A549 (cell line): ENCODE results near the gene DCN. TPM values are rescaled to one million over a fixed set of nuclear protein-coding genes. Genes with fewer than 3 reads are reported as not detected.

Source experiments
- ATAC-seq, 2 experiments: fragments of 200-7000 bp in 1 of 2; fragments of >200 bp in 1 of 2; cut with Nextera tagmentation in 1 of 2; cut with Tn5 transposase in 1 of 2; 3 replicates each; pipeline versions ENCODE4 v1.8.0 to v1.9.1; 2018 to 2020; ENCODE audit warnings: mild to moderate bottlenecking in 1 of 2, moderate library complexity in 1 of 2
- CTCF ChIA-PET: fragments of 300-600 bp; sonication (Branson Sonifier 250); formaldehyde crosslinking; extraction: SDS; loops from one replicate; lab custom pipeline; 2021; ENCODE audit warnings: antibody characterized with exemption, inconsistent platforms; lab: Yijun Ruan, JAX
- POLR2A ChIA-PET: fragments of 350-600 bp; formaldehyde crosslinking; extraction: SDS; loops from one replicate; lab custom pipeline; 2021; ENCODE audit warnings: antibody characterized with exemption, inconsistent platforms; lab: Yijun Ruan, JAX
- DNase-seq, 2 experiments: peaks; one replicate each; pipeline versions ENCODE4 v3.0.0 to v3.0.0-alpha.2; 2011 to 2016; ENCODE audit warnings: low read depth in 1 of 2, low spot score in 1 of 2
- FAIRE-seq: peaks from 2 replicates; lab custom pipeline; 2011; peaks lifted over from hg19 to GRCh38; lab: Jason Lieb, UNC
- H3K27ac ChIP-seq, 2 experiments: fragments of >200 bp; sonication (Bioruptor Twin); formaldehyde crosslinking; 3 replicates each; pipeline ENCODE4 v1.5.1; 2016 to 2017
- H3K4me1 ChIP-seq: fragments of >200 bp; sonication (Bioruptor Twin); formaldehyde crosslinking; 3 replicates; pipeline ENCODE4 v1.6.1; 2016
- H3K4me2 ChIP-seq: fragments of >200 bp; sonication (Bioruptor Twin); formaldehyde crosslinking; 3 replicates; pipeline ENCODE4 v1.6.1; 2016
- H3K4me3 ChIP-seq: fragments of >200 bp; sonication (Bioruptor Twin); formaldehyde crosslinking; 3 replicates; pipeline ENCODE4 v1.5.1; 2016
- H3K9me3 ChIP-seq: fragments of >200 bp; sonication (Bioruptor Twin); formaldehyde crosslinking; 3 replicates; pipeline ENCODE4 v1.6.1; 2016
- CBX2 ChIP-seq: fragments of 200-600 bp; sonication (generic); IDR thresholded peaks from 2 replicates; pipeline ENCODE4 v1.6.1; 2016; ENCODE audit warnings: low read depth, mild to moderate bottlenecking, borderline replicate concordance
- CEBPB ChIP-seq, 2 experiments: fragments of >200 bp in 1 of 2; sonication (Bioruptor Twin) in 1 of 2; formaldehyde crosslinking in 1 of 2; IDR thresholded peaks; 2 replicates each; pipeline ENCODE4 v1.6.1; 2012 to 2016
- CHD2 ChIP-seq: fragments of 150-350 bp; IDR thresholded peaks from 2 replicates; pipeline ENCODE4 v1.6.1; 2014; ENCODE audit warnings: low read length; ENCODE audit not compliant: partially characterized antibody
- CHD4 ChIP-seq: fragments of 200-600 bp; sonication (generic); IDR thresholded peaks from 2 replicates; pipeline ENCODE4 v1.6.1; 2016; ENCODE audit warnings: antibody characterized with exemption, mild to moderate bottlenecking, borderline replicate concordance
- EP300 ChIP-seq, 2 experiments: fragments of >200 bp; sonication (Bioruptor Twin); formaldehyde crosslinking; IDR thresholded peaks; 2 replicates in 1 of 2; 3 replicates in 1 of 2; pipeline ENCODE4 v1.6.1; 2016 to 2017
- ESRRA ChIP-seq: fragments of 150-350 bp; IDR thresholded peaks from 2 replicates; pipeline ENCODE4 v1.6.1; 2014; ENCODE audit warnings: mild to moderate bottlenecking, low read length, borderline replicate concordance
- FOSB ChIP-seq: fragments of 250-450 bp; sonication (Bioruptor Pico); IDR thresholded peaks from 2 replicates; pipeline ENCODE4 v1.5.0; 2020; ENCODE audit warnings: mild to moderate bottlenecking, moderate library complexity
- GATA3 ChIP-seq: IDR thresholded peaks from 2 replicates; pipeline ENCODE4 v1.6.1; 2012; ENCODE audit warnings: borderline replicate concordance
- HDAC2 ChIP-seq: fragments of 200-600 bp; sonication (generic); IDR thresholded peaks from 2 replicates; pipeline ENCODE4 v1.6.1; 2016
- JUN ChIP-seq, 2 experiments: fragments of >200 bp; sonication (Bioruptor Twin); formaldehyde crosslinking; IDR thresholded peaks; 2 replicates in 1 of 2; 3 replicates in 1 of 2; pipeline ENCODE4 v1.6.1; 2016 to 2017
- KDM1A ChIP-seq: fragments of 200-600 bp; sonication (generic); IDR thresholded peaks from 2 replicates; pipeline ENCODE4 v1.6.1; 2016; ENCODE audit warnings: low read depth, mild to moderate bottlenecking
- KDM5A ChIP-seq: fragments of 200-600 bp; sonication (generic); IDR thresholded peaks from 2 replicates; pipeline ENCODE4 v1.6.1; 2016; ENCODE audit warnings: antibody characterized with exemption, mild to moderate bottlenecking
- NFE2L2 ChIP-seq: fragments of 150-350 bp; conservative IDR thresholded peaks from 2 replicates; pipeline ENCODE4 v1.6.1; 2014; ENCODE audit warnings: low read length
- PHF8 ChIP-seq: fragments of 200-600 bp; sonication (generic); IDR thresholded peaks from 2 replicates; pipeline ENCODE4 v1.6.1; 2016; ENCODE audit warnings: low read depth, mild to moderate bottlenecking, antibody characterized with exemption, moderate library complexity, borderline replicate concordance
- POLR2A ChIP-seq: IDR thresholded peaks from 2 replicates; pipeline ENCODE4 v1.6.1; 2012; ENCODE audit warnings: mild to moderate bottlenecking, low read length
- RCOR1 ChIP-seq: fragments of 150-350 bp; IDR thresholded peaks from 2 replicates; pipeline ENCODE4 v1.6.1; 2014; ENCODE audit warnings: antibody characterized with exemption, low read length, low read depth
- RNF2 ChIP-seq: fragments of 200-600 bp; sonication (generic); IDR thresholded peaks from 2 replicates; pipeline ENCODE4 v1.6.1; 2016; ENCODE audit warnings: low read depth, mild to moderate bottlenecking, antibody characterized with exemption, moderate library complexity, borderline replicate concordance
- SMC3 ChIP-seq: fragments of >200 bp; sonication (Bioruptor Twin); formaldehyde crosslinking; IDR thresholded peaks from 3 replicates; pipeline ENCODE4 v1.6.1; 2018; ENCODE audit warnings: inconsistent platforms
- TFCP2L1 ChIP-seq: fragments of 250-450 bp; sonication (Bioruptor Pico); IDR thresholded peaks from 2 replicates; pipeline ENCODE4 v1.5.0; 2021; ENCODE audit warnings: mild to moderate bottlenecking
- WGBS: methylation state at CpG from one replicate; pipeline ENCODE4 v1.1.6; 2017; ENCODE audit errors: missing lambda C conversion rate; 5-methylcytosine and 5-hydroxymethylcytosine counted together
- polyA plus RNA-seq, 4 experiments: library from polyadenylated mRNA; depleted of rRNA in 3 of 4; stranded (reverse); fragments of >200 nt; fragmentation: RNase III in 1 of 4; extraction: RNeasy Plus Mini Kit Qiagen cat#74134 plus additional on column Dnase treatment in 1 of 4; gene quantifications; 2 replicates in 3 of 4; 3 replicates in 1 of 4; pipeline ENCODE4 v1.2.3, GENCODE V29; 2011 to 2017
- TF ChIP-seq, protein P1 (sequence below): IDR thresholded peaks from 2 replicates; pipeline ENCODE4 v1.6.1; 2012
- TF ChIP-seq, protein P2 (sequence below): fragments of 200-600 bp; sonication (generic); IDR thresholded peaks from 2 replicates; pipeline ENCODE4 v1.6.1; 2016; ENCODE audit warnings: antibody characterized with exemption, mild to moderate bottlenecking, moderate library complexity
- TF ChIP-seq, protein P3 (sequence below): fragments of 250-450 bp; sonication (Bioruptor Pico); IDR thresholded peaks from 2 replicates; pipeline ENCODE4 v1.5.0; 2021; ENCODE audit warnings: mild to moderate bottlenecking, moderate library complexity, borderline replicate concordance
- TF ChIP-seq, protein P4 (sequence below): fragments of >200 bp; sonication (Bioruptor Twin); formaldehyde crosslinking; IDR thresholded peaks from 2 replicates; pipeline ENCODE4 v1.6.1; 2016
- TF ChIP-seq, protein P5 (sequence below): IDR thresholded peaks from 2 replicates; pipeline ENCODE4 v1.6.1; 2012
- TF ChIP-seq, protein P6 (sequence below): fragments of 150-350 bp; IDR thresholded peaks from 2 replicates; pipeline ENCODE4 v1.6.1; 2014; ENCODE audit warnings: low read depth, mild to moderate bottlenecking, low read length

The DCN gene
- polyA plus RNA-seq, 2 of the 4 experiments (the other 2 are of a cell fraction) = 1.0 TPM; not detected in 1

DNA sequence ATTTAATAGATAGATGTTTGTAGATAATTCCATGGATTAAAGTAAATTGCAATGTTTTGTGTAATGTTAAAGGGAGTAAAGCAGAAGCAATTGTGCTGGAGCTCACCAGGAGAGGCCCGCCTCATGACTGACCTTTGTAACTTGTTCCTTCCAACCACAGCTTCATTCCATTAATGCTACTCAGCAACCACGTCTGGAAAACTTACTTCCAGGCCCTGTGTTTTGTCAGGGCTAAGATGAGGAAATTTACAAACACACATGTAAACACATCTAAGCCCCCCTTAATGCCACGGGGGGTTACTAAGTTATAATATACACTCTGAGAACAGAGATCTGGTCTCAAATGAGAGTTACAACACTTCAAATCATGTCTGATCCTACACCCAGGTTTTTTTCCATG is 83.7 kb downstream of the DCN start:
- 1% methylated on average over 3 of the region's 3 CpGs for WGBS
- Histone ChIP-seq H3K27ac (no peak overlapping the region), H3K4me3 (no peak overlapping the region), H3K9me3 (no peaks in the 10 kb centered on the region; the same call in 2 of the 3 replicates), H3K4me1 (no peaks in the 10 kb centered on the region), H3K4me2 (no peak overlapping the region)
- ATAC-seq = peak in 1 of 2 experiments; percentile 72; a peak in 3 of 6 replicates
- POLR2A ChIA-PET = interaction anchor here (0.9 kb wide), 1 partner anchor 13 kb away, joined by 4 read pairs; no protein-coding TSS in a partner anchor
- CTCF ChIA-PET = no interaction called here
- TF ChIP-seq CBX2 (no peak), CEBPB (IDR thresholded peaks at IDR 0.05) (no peak), NFE2L2 (no peak), KDM5A (no peak), JUN (IDR thresholded peaks at IDR 0.05) (no peak), CHD4 (no peak), TFCP2L1 (CRISPR knock-in tag) (no peak), SMC3 (no peak)
- TF ChIP-seq, protein P1, sequence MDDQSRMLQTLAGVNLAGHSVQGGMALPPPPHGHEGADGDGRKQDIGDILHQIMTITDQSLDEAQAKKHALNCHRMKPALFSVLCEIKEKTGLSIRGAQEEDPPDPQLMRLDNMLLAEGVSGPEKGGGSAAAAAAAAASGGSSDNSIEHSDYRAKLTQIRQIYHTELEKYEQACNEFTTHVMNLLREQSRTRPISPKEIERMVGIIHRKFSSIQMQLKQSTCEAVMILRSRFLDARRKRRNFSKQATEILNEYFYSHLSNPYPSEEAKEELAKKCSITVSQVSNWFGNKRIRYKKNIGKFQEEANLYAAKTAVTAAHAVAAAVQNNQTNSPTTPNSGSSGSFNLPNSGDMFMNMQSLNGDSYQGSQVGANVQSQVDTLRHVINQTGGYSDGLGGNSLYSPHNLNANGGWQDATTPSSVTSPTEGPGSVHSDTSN = no peak
- TF ChIP-seq, protein P2, sequence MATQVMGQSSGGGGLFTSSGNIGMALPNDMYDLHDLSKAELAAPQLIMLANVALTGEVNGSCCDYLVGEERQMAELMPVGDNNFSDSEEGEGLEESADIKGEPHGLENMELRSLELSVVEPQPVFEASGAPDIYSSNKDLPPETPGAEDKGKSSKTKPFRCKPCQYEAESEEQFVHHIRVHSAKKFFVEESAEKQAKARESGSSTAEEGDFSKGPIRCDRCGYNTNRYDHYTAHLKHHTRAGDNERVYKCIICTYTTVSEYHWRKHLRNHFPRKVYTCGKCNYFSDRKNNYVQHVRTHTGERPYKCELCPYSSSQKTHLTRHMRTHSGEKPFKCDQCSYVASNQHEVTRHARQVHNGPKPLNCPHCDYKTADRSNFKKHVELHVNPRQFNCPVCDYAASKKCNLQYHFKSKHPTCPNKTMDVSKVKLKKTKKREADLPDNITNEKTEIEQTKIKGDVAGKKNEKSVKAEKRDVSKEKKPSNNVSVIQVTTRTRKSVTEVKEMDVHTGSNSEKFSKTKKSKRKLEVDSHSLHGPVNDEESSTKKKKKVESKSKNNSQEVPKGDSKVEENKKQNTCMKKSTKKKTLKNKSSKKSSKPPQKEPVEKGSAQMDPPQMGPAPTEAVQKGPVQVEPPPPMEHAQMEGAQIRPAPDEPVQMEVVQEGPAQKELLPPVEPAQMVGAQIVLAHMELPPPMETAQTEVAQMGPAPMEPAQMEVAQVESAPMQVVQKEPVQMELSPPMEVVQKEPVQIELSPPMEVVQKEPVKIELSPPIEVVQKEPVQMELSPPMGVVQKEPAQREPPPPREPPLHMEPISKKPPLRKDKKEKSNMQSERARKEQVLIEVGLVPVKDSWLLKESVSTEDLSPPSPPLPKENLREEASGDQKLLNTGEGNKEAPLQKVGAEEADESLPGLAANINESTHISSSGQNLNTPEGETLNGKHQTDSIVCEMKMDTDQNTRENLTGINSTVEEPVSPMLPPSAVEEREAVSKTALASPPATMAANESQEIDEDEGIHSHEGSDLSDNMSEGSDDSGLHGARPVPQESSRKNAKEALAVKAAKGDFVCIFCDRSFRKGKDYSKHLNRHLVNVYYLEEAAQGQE = no peak
- TF ChIP-seq, protein P3, sequence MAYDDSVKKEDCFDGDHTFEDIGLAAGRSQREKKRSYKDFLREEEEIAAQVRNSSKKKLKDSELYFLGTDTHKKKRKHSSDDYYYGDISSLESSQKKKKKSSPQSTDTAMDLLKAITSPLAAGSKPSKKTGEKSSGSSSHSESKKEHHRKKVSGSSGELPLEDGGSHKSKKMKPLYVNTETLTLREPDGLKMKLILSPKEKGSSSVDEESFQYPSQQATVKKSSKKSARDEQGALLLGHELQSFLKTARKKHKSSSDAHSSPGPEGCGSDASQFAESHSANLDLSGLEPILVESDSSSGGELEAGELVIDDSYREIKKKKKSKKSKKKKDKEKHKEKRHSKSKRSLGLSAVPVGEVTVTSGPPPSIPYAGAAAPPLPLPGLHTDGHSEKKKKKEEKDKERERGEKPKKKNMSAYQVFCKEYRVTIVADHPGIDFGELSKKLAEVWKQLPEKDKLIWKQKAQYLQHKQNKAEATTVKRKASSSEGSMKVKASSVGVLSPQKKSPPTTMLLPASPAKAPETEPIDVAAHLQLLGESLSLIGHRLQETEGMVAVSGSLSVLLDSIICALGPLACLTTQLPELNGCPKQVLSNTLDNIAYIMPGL (CRISPR knock-in tag) = no peak
- TF ChIP-seq, all 56 proteins: peak for 0
- FAIRE-seq (peak; percentile 7), DNase-seq (peak in 1 of 2 experiments; percentile 26)

DNA sequence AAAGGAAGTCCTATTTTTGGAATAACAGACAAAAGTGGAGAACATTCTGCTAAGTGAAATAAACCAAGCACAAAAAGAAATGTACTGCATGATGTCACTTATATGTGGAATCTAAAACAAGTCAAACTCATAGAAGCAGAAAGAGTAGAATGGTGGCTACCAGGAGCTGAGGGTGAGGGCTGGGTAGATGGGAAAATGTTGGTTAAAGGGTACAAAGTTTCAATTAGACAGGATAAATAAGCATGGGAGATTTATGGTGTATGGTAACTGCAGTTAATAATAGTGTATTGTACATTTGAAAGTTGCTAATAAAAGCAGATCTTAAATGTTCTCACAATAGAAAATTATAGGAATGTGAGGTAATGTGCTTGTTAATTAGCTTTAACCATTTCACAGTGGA is 84.2 kb downstream of the DCN start:
- H3K4me1 ChIP-seq = no peaks in the 10 kb centered on the region
- POLR2A ChIA-PET = no interaction called here
- H3K4me3 ChIP-seq = no peak overlapping the region
- no peak for TF ChIP-seq ESRRA
- TF ChIP-seq RNF2 = no peak
- no peak for TF ChIP-seq HDAC2
- TF ChIP-seq, all 56 proteins: peak for 0
- no peaks in the 10 kb centered on the region; the same call in 2 of the 3 replicates for H3K9me3 ChIP-seq
- DNase-seq (no peak), FAIRE-seq (peak; percentile 59), ATAC-seq (no peak)
- H3K27ac ChIP-seq = no peak overlapping the region
- CTCF ChIA-PET = no interaction called here
- no peak overlapping the region for H3K4me2 ChIP-seq

DNA sequence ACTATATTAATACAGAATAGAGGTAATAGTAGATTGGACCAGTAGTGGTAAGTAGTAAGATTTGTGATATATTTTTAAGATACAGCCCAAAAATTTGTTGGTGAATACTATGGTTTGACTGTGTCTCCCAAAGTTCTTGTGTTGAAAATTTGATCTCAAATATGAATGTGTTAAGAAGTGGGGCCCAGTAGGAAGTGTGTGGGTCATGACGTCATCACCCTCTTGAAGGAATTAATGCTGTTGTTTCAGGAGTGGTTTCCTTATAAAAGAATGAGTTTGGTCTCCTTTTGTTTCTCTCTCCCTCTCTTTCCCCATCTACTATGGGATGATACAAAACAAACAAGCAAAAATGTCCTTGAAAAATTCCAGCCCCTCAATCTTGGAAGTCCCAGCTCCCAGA is 87.7 kb downstream of the DCN start:
- H3K4me3 ChIP-seq = no peak overlapping the region
- ChIA-PET CTCF (no interaction called here), POLR2A (no interaction called here)
- no peak overlapping the region for H3K4me2 ChIP-seq
- 46% methylated on average over 1 of the region's 1 CpG for WGBS
- no peaks in the 10 kb centered on the region; the same call in 2 of the 3 replicates for H3K9me3 ChIP-seq
- no peaks in the 10 kb centered on the region for H3K4me1 ChIP-seq
- no peak overlapping the region for H3K27ac ChIP-seq
- DNase-seq (no peak), ATAC-seq (no peak), FAIRE-seq (no peak)
- TF ChIP-seq RCOR1 = no peak
- TF ChIP-seq PHF8 = no peak
- TF ChIP-seq KDM1A = no peak
- TF ChIP-seq, protein P4, sequence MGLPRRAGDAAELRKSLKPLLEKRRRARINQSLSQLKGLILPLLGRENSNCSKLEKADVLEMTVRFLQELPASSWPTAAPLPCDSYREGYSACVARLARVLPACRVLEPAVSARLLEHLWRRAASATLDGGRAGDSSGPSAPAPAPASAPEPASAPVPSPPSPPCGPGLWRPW = no peak
- no peak for TF ChIP-seq SMC3
- TF ChIP-seq FOSB (CRISPR knock-in tag) = no peak
- TF ChIP-seq, protein P3 (CRISPR knock-in tag) = no peak
- TF ChIP-seq, protein P5, sequence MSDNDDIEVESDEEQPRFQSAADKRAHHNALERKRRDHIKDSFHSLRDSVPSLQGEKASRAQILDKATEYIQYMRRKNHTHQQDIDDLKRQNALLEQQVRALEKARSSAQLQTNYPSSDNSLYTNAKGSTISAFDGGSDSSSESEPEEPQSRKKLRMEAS = no peak
- TF ChIP-seq, protein P6, sequence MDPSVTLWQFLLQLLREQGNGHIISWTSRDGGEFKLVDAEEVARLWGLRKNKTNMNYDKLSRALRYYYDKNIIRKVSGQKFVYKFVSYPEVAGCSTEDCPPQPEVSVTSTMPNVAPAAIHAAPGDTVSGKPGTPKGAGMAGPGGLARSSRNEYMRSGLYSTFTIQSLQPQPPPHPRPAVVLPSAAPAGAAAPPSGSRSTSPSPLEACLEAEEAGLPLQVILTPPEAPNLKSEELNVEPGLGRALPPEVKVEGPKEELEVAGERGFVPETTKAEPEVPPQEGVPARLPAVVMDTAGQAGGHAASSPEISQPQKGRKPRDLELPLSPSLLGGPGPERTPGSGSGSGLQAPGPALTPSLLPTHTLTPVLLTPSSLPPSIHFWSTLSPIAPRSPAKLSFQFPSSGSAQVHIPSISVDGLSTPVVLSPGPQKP = no peak
- TF ChIP-seq CBX2 = no peak
- TF ChIP-seq CHD2 = no peak
- TF ChIP-seq GATA3 = no peak
- TF ChIP-seq POLR2A = no peak
- no peak for TF ChIP-seq EP300 (IDR thresholded peaks at IDR 0.05)
